ENCODE results near the gene CCDC17.

Gene CCDC17
- total RNA-seq = 6.0 reads per million, percentile 23 among the genes with 10 or more reads in this experiment

GRCh38 chr1:45623972-45624371 lies at the start of gene CCDC17:
Gene CCDC17 (minus strand): TSS chr1:45624054. CDS start chr1:45623909, 145 bp downstream.
- DNase-seq = no peak

GRCh38 chr1:45669859-45670655 lies 46.2 kb upstream of the CCDC17 start:
- no peak for DNase-seq

- DNase-seq = no peak
Measured at GRCh38 chr1:45669379-45669778, 45.5 kb upstream of the CCDC17 start.

DNA sequence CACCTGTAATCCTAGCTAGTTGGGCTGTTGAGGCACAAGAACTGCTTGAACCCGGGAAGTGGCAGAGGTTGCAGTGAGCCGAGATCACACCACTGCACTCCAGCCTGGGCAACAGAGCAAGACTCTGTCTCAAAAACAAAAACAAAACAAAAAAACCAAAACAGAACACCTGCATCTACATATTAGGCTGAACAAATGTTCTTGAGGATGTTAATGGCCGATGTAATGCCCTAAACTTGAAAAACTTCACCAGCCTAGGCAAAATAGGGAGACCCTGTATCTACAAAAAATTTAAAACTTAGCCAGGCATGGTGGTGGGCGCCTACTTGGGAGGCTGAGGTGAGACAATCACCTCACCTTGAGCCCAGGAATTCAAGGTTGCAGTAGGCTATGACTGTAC lies 44.7 kb upstream of the CCDC17 start:
- DNase-seq = no peak

DNA sequence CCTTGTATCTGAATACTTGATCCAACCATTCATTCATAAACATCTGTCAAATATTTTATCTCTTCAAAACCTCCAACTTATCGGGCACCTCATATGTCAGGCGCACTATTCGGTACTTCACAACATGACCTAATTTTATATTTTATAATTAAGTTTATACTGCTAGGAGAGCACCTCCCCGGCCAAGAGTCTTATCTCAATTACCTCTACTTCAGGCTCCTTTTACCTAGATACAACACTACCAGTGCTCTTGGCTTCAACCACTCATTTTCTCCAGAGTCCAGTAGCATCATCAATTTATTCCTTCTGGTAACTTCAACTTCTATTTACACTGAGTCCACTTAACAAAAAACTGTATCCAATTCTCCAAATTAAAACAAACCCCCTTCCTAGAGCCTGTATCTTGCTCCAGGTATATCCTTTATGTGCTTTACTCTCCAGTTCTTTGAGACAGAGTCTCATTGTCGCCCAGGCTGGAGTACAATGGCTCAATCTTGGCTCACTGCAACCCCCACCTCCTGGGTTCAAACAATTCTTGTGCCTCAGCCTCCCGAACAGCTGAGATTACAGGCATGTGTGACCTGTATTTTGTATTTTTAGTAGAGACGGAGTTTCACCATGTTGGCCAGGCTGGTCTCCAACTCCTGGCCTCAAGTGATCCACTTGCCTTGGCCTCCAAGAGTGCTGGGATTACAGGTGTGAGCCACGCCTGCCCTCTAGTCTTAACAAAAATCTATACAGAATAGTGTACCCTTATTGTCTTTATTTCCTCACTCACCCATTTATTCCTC lies 43.7 kb upstream of the CCDC17 start:
- no peak for DNase-seq

DNA sequence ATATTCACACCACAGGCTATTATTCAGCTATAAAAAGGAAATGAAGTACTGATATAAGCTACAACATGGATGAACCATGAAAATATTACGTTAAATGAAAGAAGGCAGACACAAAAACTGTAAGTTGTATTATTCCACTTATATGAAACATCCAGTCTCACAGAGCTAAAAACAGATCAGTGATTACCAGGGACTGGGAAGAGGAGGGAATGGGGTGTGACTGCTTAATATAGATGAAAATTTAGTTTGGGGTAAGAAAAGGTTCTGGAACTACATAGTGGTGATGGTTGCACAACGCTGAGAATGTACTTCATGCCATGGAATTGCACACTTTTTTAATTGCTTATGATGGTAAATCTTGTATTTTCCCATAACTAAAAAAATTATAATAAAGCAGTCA lies 43.0 kb upstream of the CCDC17 start:
- DNase-seq = no peak

GRCh38 chr1:45660336-45660735 lies 36.5 kb upstream of the CCDC17 start:
- no peak for DNase-seq

DNA sequence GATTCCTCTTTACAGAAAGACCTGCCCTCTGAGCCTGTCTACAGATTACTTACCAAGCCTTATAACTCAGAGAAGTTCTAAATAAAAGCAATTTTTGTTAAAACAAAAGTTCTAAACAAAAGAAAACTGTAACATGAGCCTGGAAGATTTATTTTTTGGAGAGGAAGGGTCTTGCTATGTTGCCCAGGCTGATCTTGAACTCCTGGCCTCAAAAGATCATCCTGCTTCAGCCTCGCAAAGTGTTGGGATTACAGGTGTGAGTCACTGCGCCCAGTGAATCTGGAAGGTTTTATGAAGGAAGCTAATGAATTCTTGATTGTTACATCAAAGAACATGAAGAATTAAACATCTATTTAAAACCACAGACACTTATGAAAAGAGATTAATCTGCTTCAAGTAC lies 35.4 kb upstream of the CCDC17 start:
- no peak for DNase-seq

- DNase-seq = no peak
Measured at GRCh38 chr1:45658171-45658570, 34.3 kb upstream of the CCDC17 start.

DNA sequence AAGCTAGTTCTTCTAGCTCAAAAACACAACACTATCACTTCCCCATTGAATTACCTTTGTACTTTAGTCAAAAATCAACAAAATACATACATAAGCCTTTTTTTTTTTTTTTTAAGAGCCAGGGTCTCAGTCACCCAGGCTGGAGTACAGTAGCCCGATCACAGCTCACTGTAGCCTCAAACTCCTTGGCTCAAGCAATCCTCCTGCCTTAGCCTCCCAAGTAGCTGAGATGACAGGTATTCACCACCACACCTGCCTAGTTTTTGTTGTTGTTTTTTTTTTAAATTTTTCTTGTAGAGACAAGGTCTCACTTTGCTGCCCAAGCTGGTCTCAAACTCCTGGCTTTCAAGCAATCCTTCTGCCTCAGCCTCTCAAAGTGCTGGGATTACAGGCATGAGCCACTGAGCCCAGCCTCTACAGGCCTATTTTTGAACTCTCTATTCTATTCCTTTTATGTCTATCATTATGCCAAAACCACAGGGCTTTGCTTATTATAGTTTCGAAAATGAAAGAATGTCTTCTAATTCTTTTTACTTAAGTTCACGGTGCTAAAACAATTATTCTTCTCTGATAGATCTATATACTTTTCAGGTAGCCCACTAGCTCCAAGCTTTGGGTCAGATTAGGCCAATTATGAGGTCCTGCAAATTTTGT lies 32.8 kb upstream of the CCDC17 start:
- DNase-seq = no peak

DNA sequence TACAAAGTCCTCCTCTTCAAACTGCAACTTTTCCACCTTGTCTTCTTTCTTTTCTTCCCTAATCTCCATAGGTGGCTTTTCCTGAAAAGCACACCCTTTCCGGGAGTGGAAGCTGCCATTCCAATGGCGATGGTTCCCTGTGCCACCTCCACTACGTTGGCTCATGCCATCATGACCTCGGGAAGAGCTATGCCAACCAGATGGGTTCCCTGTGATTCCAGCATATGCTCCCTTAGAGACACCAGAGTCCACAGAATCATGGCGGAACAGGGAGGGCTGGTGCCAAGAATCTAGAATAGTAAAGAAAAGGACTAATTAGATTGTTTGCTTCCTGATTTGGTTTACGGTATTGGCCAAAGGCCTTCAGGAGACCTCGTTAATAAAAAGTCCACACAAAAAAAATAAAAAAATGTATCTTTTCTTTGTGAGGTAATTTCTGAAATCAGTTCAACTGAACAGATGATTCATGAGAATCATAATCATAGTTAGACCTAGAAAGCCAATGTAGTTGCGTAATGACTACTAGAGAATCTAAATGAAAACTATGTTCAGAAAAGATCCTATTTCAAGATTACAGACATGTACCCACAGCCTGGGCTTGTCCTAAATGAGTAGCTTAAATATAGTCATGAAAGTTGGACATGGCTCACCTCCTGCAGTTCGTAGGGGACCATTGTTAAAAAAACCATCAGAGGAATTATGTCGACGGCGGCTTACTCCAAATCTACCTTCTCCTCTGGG lies 30.9 kb upstream of the CCDC17 start:
- no peak for DNase-seq

GRCh38 chr1:45647248-45648021 lies 23.6 kb upstream of the CCDC17 start:
- DNase-seq = no peak

- no peak for DNase-seq
Measured at GRCh38 chr1:45644661-45645060, 20.8 kb upstream of the CCDC17 start.

- no peak for DNase-seq
Measured at GRCh38 chr1:45643978-45644377, 20.1 kb upstream of the CCDC17 start.

GRCh38 chr1:45643321-45643720 lies 19.5 kb upstream of the CCDC17 start:
- no peak for DNase-seq

GRCh38 chr1:45640293-45640692 lies 16.4 kb upstream of the CCDC17 start:
- DNase-seq = no peak

DNA sequence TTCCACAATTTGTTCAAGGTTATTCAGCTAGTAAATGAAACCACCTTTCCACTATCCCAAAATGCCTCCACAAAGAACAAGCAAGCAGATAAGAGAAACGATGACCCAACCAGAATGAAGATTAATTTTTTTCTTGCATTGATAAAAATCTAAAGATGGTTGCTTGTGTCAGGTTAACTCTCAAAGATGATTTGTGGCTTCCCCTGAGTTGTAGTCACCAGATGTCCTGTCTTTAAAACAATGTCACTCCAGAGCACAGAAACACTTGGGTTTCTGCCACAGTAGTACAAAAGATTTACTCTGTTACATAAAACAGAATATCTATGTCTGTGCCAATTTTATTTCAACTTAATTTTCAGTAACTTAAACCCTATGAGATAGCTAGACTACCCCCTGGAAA lies 11.4 kb upstream of the CCDC17 start:
- DNase-seq = no peak

- DNase-seq = no peak
Measured at GRCh38 chr1:45630429-45630828, 6.6 kb upstream of the CCDC17 start.

DNA sequence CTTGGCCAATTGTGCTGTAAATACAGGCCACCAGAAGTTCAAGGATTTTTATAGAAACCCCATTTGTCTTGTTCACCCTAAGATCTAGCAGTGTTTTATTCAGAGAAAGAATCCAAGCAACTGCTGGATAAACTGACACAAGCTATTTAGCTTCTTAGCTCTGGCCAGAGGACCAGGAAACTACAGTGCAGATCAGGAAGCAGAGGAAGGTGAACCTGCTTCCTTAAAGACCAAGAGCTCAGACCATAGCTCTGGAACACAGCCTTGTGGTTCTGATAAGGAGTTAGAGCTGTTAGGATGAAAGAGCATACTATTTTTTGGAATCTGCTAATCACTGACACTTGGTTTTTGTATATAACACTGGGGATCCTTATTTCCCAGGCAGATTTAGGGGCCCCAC lies 5.2 kb upstream of the CCDC17 start:
- DNase-seq = no peak

DNA sequence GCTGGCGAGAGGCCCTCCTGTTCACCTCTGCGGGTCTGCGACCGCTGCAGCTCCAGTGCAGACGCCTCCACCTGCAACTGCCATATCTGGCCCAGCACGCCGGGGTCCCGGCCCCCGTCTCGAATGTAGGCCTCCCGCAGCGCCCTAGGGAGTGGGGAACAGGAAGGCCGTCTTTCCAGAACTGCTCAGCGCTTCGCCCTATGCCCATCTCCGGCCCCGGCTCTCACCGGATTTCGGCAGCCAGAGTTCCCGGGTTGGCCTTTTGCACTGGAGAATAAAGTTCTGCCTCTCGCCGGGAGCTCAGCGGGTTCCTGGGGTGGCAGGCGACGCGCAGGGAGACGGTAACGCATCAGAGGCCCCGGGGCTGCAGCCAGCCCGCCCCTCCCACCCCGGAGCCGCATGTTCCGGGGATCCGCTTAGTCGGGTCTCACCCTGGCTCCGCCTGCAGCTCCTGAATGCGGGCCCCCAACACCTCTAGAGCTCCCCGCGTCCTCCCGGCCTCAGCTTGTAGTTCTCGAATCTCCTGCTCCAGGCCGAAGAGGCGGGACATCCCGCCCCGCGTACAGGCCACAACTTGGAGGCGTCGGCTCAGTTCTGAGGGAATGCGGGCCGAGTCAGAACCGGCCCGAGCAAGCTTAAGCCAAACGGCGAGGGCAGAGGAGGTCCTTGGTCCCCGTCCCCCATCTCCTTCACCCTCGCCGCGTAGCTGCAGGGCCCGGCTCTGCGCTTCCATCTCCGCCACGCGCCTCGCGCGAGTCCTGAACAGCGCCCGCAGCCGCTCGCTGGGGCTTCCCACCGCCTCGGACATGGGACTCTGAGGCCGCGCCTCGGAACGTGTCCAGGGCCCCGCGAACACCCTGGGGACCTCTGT lies 1.1 kb downstream of the CCDC17 start:
- no peak for DNase-seq

Measured in effector CD4-positive, alpha-beta T cell (primary cell).